SK-N-SH (cell line): ENCODE measurements around the gene RNF121. TPM values are rescaled to one million over a fixed set of nuclear protein-coding genes. Genes with fewer than 3 reads are reported as not detected.

Experiments used
- CTCF ChIA-PET: fragments of 300-600, 350-600 bp; formaldehyde crosslinking; extraction: SDS; loops from one replicate; lab custom pipeline; 2021; lab: Yijun Ruan, JAX
- POLR2A ChIA-PET: fragments of 350-600 bp; sonication (Branson Sonifier 250); formaldehyde crosslinking; extraction: SDS; loops from one replicate; lab custom pipeline; 2020; ENCODE audit warnings: antibody characterized with exemption, inconsistent platforms; lab: Yijun Ruan, JAX
- DNase-seq: peaks from one replicate; pipeline ENCODE4 v3.0.0; 2012
- H2AFZ ChIP-seq: fragments of 200-600 bp; sonication (generic); 2 replicates; pipeline ENCODE4 v1.8.1; 2016; ENCODE audit warnings: antibody characterized with exemption, mild to moderate bottlenecking, low read depth
- H3F3A ChIP-seq: fragments of 200-600 bp; sonication (generic); replicated peaks from 2 replicates; pipeline ENCODE3; 2016; ENCODE audit warnings: antibody characterized with exemption, mild to moderate bottlenecking; ENCODE audit not compliant: insufficient read depth
- H3K27ac ChIP-seq, 2 experiments: fragments of 200-500 bp in 1 of 2; fragments of 200-600 bp in 1 of 2; sonication (Bioruptor generic) in 1 of 2; sonication (generic), shearing (Covaris generic) in 1 of 2; 2 replicates each; pipeline versions ENCODE4 v1.5.1 to v1.6.1; 2014 to 2016; ENCODE audit warnings: low read depth in 2 of 2, inconsistent platforms in 1 of 2, low read length in 1 of 2, mild to moderate bottlenecking in 1 of 2, mixed read lengths in 1 of 2
- H3K27me3 ChIP-seq: fragments of 200-600 bp; sonication (generic), shearing (Covaris generic); 2 replicates; pipeline ENCODE4 v1.6.1; 2016; ENCODE audit warnings: mixed run types; ENCODE audit not compliant: insufficient read depth
- H3K36me3 ChIP-seq, 2 experiments: fragments of 200-500 bp in 1 of 2; fragments of 200-600 bp in 1 of 2; sonication (Bioruptor generic) in 1 of 2; sonication (generic) in 1 of 2; replicated peaks in 1 of 2; 2 replicates each; pipeline versions ENCODE3 to v1.5.1; 2014 to 2016; ENCODE audit warnings: low read length in 1 of 2, mild to moderate bottlenecking in 1 of 2; ENCODE audit not compliant: insufficient read depth in 2 of 2, control insufficient read depth in 1 of 2
- H3K4me1 ChIP-seq, 2 experiments: fragments of 200-500 bp in 1 of 2; fragments of 200-600 bp in 1 of 2; sonication (Bioruptor generic) in 1 of 2; sonication (generic), shearing (Covaris generic) in 1 of 2; 2 replicates each; pipeline versions ENCODE4 v1.5.1 to v1.6.1; 2014 to 2016; ENCODE audit warnings: low read depth in 1 of 2, low read length in 1 of 2, mixed run types in 1 of 2; ENCODE audit not compliant: insufficient read depth in 2 of 2, control insufficient read depth in 1 of 2
- H3K4me2 ChIP-seq: fragments of 200-600 bp; sonication (generic), shearing (Covaris generic); 2 replicates; pipeline ENCODE4 v1.6.1; 2017; ENCODE audit warnings: mixed run types
- H3K4me3 ChIP-seq, 2 experiments: fragments of 200-500 bp in 1 of 2; fragments of 200-600 bp in 1 of 2; sonication (Bioruptor generic) in 1 of 2; sonication (generic), shearing (Covaris generic) in 1 of 2; 2 replicates each; pipeline versions ENCODE4 v1.5.1 to v1.8.1; 2014 to 2016; ENCODE audit warnings: low read depth in 2 of 2, inconsistent platforms in 1 of 2, low read length in 1 of 2, mild to moderate bottlenecking in 1 of 2, mixed read lengths in 1 of 2, moderate library complexity in 1 of 2
- H3K79me2 ChIP-seq: fragments of 200-600 bp; sonication (generic); 2 replicates; pipeline ENCODE4 v1.8.1; 2017; ENCODE audit warnings: mild to moderate bottlenecking; ENCODE audit not compliant: insufficient read depth
- H3K9ac ChIP-seq: fragments of 200-600 bp; sonication (generic); 2 replicates; pipeline ENCODE4 v1.6.1; 2017; ENCODE audit warnings: mixed run types
- H3K9me2 ChIP-seq: fragments of 200-600 bp; sonication (generic); 2 replicates; pipeline ENCODE4 v1.6.1; 2017; ENCODE audit warnings: mixed run types
- H3K9me3 ChIP-seq: fragments of 200-600 bp; sonication (generic); 2 replicates; pipeline ENCODE4 v1.6.1; 2017; ENCODE audit warnings: mixed run types, mild to moderate bottlenecking, moderate library complexity
- H4K20me1 ChIP-seq: fragments of 200-600 bp; sonication (generic); 2 replicates; pipeline ENCODE4 v1.6.1; 2017; ENCODE audit warnings: mild to moderate bottlenecking, mixed run types; ENCODE audit not compliant: insufficient read depth
- CHD2 ChIP-seq: fragments of 150-350 bp; IDR thresholded peaks from 2 replicates; pipeline ENCODE4 v1.6.1; 2018; ENCODE audit warnings: low read length; ENCODE audit not compliant: partially characterized antibody
- EP300 ChIP-seq, 2 experiments: IDR thresholded peaks; 2 replicates each; pipeline versions ENCODE4 v1.4.0 to v1.6.1; 2012; ENCODE audit warnings: borderline replicate concordance in 1 of 2, low read depth in 1 of 2, low read length in 1 of 2
- EZH2phosphoT487 ChIP-seq: fragments of 200-600 bp; sonication (generic); IDR thresholded peaks from 2 replicates; pipeline ENCODE4 v1.6.1; 2017; ENCODE audit warnings: low read depth, mixed run types, mild to moderate bottlenecking, antibody characterized with exemption, moderate library complexity, borderline replicate concordance
- FOXJ3 ChIP-seq: sonication (generic); formaldehyde crosslinking; IDR thresholded peaks from 2 replicates; pipeline ENCODE4 v1.5.1; 2020; ENCODE audit warnings: mild to moderate bottlenecking, missing genetic modification reagents
- FOXM1 ChIP-seq: IDR thresholded peaks from 2 replicates; pipeline ENCODE4 v1.4.0; 2012; ENCODE audit warnings: low read depth, mild to moderate bottlenecking
- GABPA ChIP-seq: IDR thresholded peaks from 2 replicates; pipeline ENCODE4 v1.4.0; 2012; ENCODE audit warnings: low read depth, mild to moderate bottlenecking
- GATA2 ChIP-seq: sonication (generic); formaldehyde crosslinking; IDR thresholded peaks from 2 replicates; pipeline ENCODE4 v1.5.0; 2020; ENCODE audit warnings: mild to moderate bottlenecking, missing genetic modification reagents
- JUND ChIP-seq: IDR thresholded peaks from 2 replicates; pipeline ENCODE4 v1.4.0; 2012
- MAX ChIP-seq: IDR thresholded peaks from 2 replicates; pipeline ENCODE4 v1.4.0; 2012; ENCODE audit warnings: low read depth
- MXI1 ChIP-seq: IDR thresholded peaks from 2 replicates; pipeline ENCODE4 v1.6.1; 2012; ENCODE audit warnings: mild to moderate bottlenecking, low read depth, low read length, improper control_type of control experiment
- NFIC ChIP-seq: IDR thresholded peaks from 2 replicates; pipeline ENCODE4 v1.4.0; 2012; ENCODE audit warnings: borderline replicate concordance
- NRF1 ChIP-seq: IDR thresholded peaks from 2 replicates; pipeline ENCODE4 v1.6.1; 2012; ENCODE audit warnings: low read depth, mild to moderate bottlenecking, low read length
- POLR2AphosphoS5 ChIP-seq: IDR thresholded peaks from 2 replicates; pipeline ENCODE4 v1.6.1; 2012; ENCODE audit warnings: low read depth, low read length
- RAD21 ChIP-seq: IDR thresholded peaks from 2 replicates; pipeline ENCODE4 v1.6.1; 2012; ENCODE audit warnings: mild to moderate bottlenecking, low read length
- RCOR1 ChIP-seq: fragments of 150-350 bp; IDR thresholded peaks from 2 replicates; pipeline ENCODE4 v1.6.1; 2017; ENCODE audit warnings: antibody characterized with exemption, low read length
- REST ChIP-seq: IDR thresholded peaks from 2 replicates; pipeline ENCODE4 v1.6.1; 2012; ENCODE audit warnings: mild to moderate bottlenecking, low read depth, low read length, moderate library complexity
- RFX5 ChIP-seq: IDR thresholded peaks from 2 replicates; pipeline ENCODE4 v1.6.1; 2012; ENCODE audit warnings: mild to moderate bottlenecking, improper control_type of control experiment, low read length
- RXRA ChIP-seq: IDR thresholded peaks from 2 replicates; pipeline ENCODE4 v1.4.0; 2012; ENCODE audit warnings: low read depth, mild to moderate bottlenecking, borderline replicate concordance
- SMC3 ChIP-seq: IDR thresholded peaks from 2 replicates; pipeline ENCODE4 v1.6.1; 2012; ENCODE audit warnings: low read depth, low read length, improper control_type of control experiment
- TCF12 ChIP-seq: IDR thresholded peaks from 2 replicates; pipeline ENCODE4 v1.4.0; 2012
- TEAD4 ChIP-seq: IDR thresholded peaks from 2 replicates; pipeline ENCODE4 v1.4.0; 2012; ENCODE audit warnings: mild to moderate bottlenecking, borderline replicate concordance; ENCODE audit not compliant: insufficient read depth
- USF1 ChIP-seq: IDR thresholded peaks from 2 replicates; pipeline ENCODE4 v1.4.0; 2012; ENCODE audit warnings: low read depth, borderline replicate concordance
- USF2 ChIP-seq: fragments of 150-350 bp; IDR thresholded peaks from 2 replicates; pipeline ENCODE4 v1.6.1; 2017; ENCODE audit warnings: antibody characterized with exemption, low read length, low read depth, borderline replicate concordance
- YY1 ChIP-seq: IDR thresholded peaks from 2 replicates; pipeline ENCODE4 v1.4.0; 2012; ENCODE audit warnings: low read depth, mild to moderate bottlenecking
- WGBS: methylation state at CpG from one replicate; pipeline ENCODE4 v1.1.6; 2017; ENCODE audit warnings: low lambda C conversion rate; 5-methylcytosine and 5-hydroxymethylcytosine counted together
- polyA plus RNA-seq, 3 experiments: library from polyadenylated mRNA; depleted of rRNA; stranded (reverse); fragments of >200 nt; gene quantifications; 2 replicates each; pipeline ENCODE4 v1.2.3, GENCODE V29; 2012

The RNF121 gene
- polyA plus RNA-seq, 1 of the 3 experiments (the other 2 are of a cell fraction): 49.5 TPM

- no peak overlapping the region for H3K4me2 ChIP-seq
- 90% methylated on average over 2 of the region's 2 CpGs for WGBS
- no peaks in the 10 kb centered on the region for H3K9me3 ChIP-seq
- TF ChIP-seq CHD2: no peak
- TF ChIP-seq FOXM1: no peak
- no peak for TF ChIP-seq USF2
- no peak for TF ChIP-seq GABPA
- no peak for TF ChIP-seq EP300 (IDR thresholded peaks at IDR 0.05; ENCODE audit: borderline replicate concordance in 1 of 2, low read depth in 1 of 2, low read length in 1 of 2)
- TF ChIP-seq RXRA: no peak
- TF ChIP-seq YY1: no peak
- TF ChIP-seq REST: no peak
- TF ChIP-seq SMC3: no peak
- TF ChIP-seq FOXJ3 (CRISPR knock-in tag): no peak
- no peak for TF ChIP-seq TEAD4
- no peak for TF ChIP-seq NFIC
- no peak overlapping the region for H3K9ac ChIP-seq
- no peaks in the 10 kb centered on the region for H3K27me3 ChIP-seq
- no peak for DNase-seq
- no peak overlapping the region for H3K4me3 ChIP-seq
- H3K9me2 ChIP-seq: no peaks in the 10 kb centered on the region
- H3K36me3 ChIP-seq: peaks cover 2 to 10% of the 10 kb centered on the region in 2 experiments
- no peak overlapping the region for H2AFZ ChIP-seq
- ChIA-PET POLR2A (no interaction called here), CTCF (no interaction called here)
- H3K79me2 ChIP-seq: peaks cover 99% of the 10 kb centered on the region
- H4K20me1 ChIP-seq: peaks cover 28% of the 10 kb centered on the region
- H3F3A ChIP-seq: peaks cover 23% of the 10 kb centered on the region
- no peak overlapping the region for H3K27ac ChIP-seq
- peaks cover 5 to 19% of the 10 kb centered on the region in 2 experiments; a peak in 3 of 4 replicates for H3K4me1 ChIP-seq
These were observed 5.4 kb downstream of the RNF121 start for GRCh38 chr11:71934213-71934612.

GRCh38 chr11:71935338-71935925, 6.6 kb downstream of the RNF121 start:
- H3K27ac ChIP-seq: no peak overlapping the region
- no peaks in the 10 kb centered on the region for H3K27me3 ChIP-seq
- no peak overlapping the region for H3K9ac ChIP-seq
- H3K36me3 ChIP-seq: peaks cover 4 to 20% of the 10 kb centered on the region in 2 experiments
- TF ChIP-seq TCF12 (no peak), POLR2AphosphoS5 (no peak), EZH2phosphoT487 (no peak), YY1 (no peak), JUND (no peak), SMC3 (no peak), RCOR1 (no peak), MAX (no peak), RAD21 (no peak), TEAD4 (no peak), GABPA (no peak), GATA2 (no peak), NRF1 (no peak), RXRA (no peak), USF1 (no peak), EP300 (IDR thresholded peaks at IDR 0.05; ENCODE audit: borderline replicate concordance in 1 of 2, low read depth in 1 of 2, low read length in 1 of 2) (no peak), MXI1 (no peak), RFX5 (no peak)
- no peaks in the 10 kb centered on the region for H3K9me2 ChIP-seq
- 72% methylated on average over 4 of the region's 4 CpGs for WGBS
- peaks cover 23% of the 10 kb centered on the region for H3F3A ChIP-seq
- CTCF ChIA-PET: no interaction called here
- no peak for DNase-seq
- peaks cover 99% of the 10 kb centered on the region for H3K79me2 ChIP-seq
- POLR2A ChIA-PET: no interaction called here
- H3K4me3 ChIP-seq: no peak overlapping the region
- peaks cover 5 to 11% of the 10 kb centered on the region in 2 experiments; a peak in 3 of 4 replicates for H3K4me1 ChIP-seq
- H3K9me3 ChIP-seq: no peaks in the 10 kb centered on the region
- peaks cover 28% of the 10 kb centered on the region for H4K20me1 ChIP-seq
- no peak overlapping the region for H2AFZ ChIP-seq
- no peak overlapping the region for H3K4me2 ChIP-seq
